Measurements from ENCODE around the gene BATF.

GRCh38 chr14:75542588-75543091 is 20.4 kb downstream of the BATF start:
- no peak for TF ChIP-seq CTCF (conservative IDR thresholded peaks at IDR 0.05; ENCODE audit: low read length)
- TF ChIP-seq EZH2phosphoT487 (IDR thresholded peaks at IDR 0.05; ENCODE audit: borderline replicate concordance), result no peak
